Activated CD4-positive, alpha-beta memory T cell treated with anti-CD3 and anti-CD28 coated beads, Interleukin-2, amount 10 ng/mL, durations not matched to agents 7 days and 5 days (primary cell): ENCODE data around the gene MPO. TPM values are rescaled to one million over a fixed set of nuclear protein-coding genes. Genes with fewer than 3 reads are reported as not detected.

Experiments
- CTCF ChIA-PET: fragments of 350-600 bp; sonication (Branson Sonifier 250); formaldehyde crosslinking; loops from one replicate; lab custom pipeline; 2021; ENCODE audit warnings: antibody characterized with exemption, inconsistent platforms; lab: Charles Lee
- POLR2A ChIA-PET: fragments of 350-600 bp; sonication (Branson Sonifier 250); formaldehyde crosslinking; loops from one replicate; lab custom pipeline; 2021; ENCODE audit warnings: antibody characterized with exemption; lab: Charles Lee
- DNase-seq: peaks from one replicate; pipeline ENCODE4 v3.0.0-alpha.2; 2020
- H3K27ac Mint-ChIP-seq: one replicate; pipeline ENCODE4 v1.8.0; 2021; ENCODE audit warnings: mild to moderate bottlenecking, mixed read lengths
- H3K27me3 Mint-ChIP-seq: one replicate; pipeline ENCODE4 v1.8.0; 2021; ENCODE audit warnings: mixed read lengths
- H3K36me3 Mint-ChIP-seq: one replicate; pipeline ENCODE4 v1.8.0; 2021; ENCODE audit warnings: low read depth, mixed read lengths
- H3K4me1 Mint-ChIP-seq: one replicate; pipeline ENCODE4 v1.8.0; 2021; ENCODE audit warnings: mixed read lengths
- H3K4me3 Mint-ChIP-seq: one replicate; pipeline ENCODE4 v1.8.0; 2021; ENCODE audit warnings: mild to moderate bottlenecking, mixed read lengths
- H3K9me3 Mint-ChIP-seq: one replicate; pipeline ENCODE4 v1.8.0; 2021; ENCODE audit warnings: mixed read lengths
- total RNA-seq, 2 experiments: library from RNA; stranded (reverse); gene quantifications; one replicate each; pipeline ENCODE4 v1.2.3, GENCODE V29; 2021

Gene MPO
- total RNA-seq, 2 experiments from 2014 or later = 0.08 to 0.38 TPM

DNA sequence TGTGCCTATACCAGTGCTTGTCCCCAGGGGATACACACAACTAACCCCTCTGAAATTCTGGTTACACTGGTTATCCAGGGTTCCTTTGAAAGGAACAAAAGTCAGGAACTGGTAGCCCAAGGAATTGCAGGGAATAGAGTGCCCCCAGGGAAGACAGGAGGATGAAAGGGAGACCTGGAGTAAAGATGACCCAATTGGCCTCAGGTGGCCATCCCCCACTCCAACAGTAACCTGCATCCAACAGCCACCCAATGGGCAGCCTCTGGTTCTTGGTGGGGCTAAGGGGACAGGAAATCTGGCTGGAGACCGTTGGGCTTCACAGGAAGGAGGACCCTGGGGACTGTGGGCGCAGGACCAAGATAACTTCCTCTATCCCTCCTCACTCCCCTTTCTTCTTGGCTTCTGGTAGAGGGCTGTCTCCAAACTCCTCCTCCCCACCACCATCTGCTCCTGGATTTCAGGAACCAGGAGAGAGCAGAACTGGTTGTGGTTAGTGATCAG lies 826 bp upstream of the MPO start:
- Mint-ChIP-seq H3K4me1 (peaks cover 5% of the 10 kb centered on the region), H3K36me3 (no peaks in the 10 kb centered on the region), H3K27ac (no peak overlapping the region), H3K27me3 (peaks cover 22% of the 10 kb centered on the region), H3K4me3 (no peak overlapping the region), H3K9me3 (no peaks in the 10 kb centered on the region)
- CTCF ChIA-PET = interaction anchor here (0.7 to 1.1 kb wide), 4 partner anchors 17 to 136 kb away, joined by 3 to 5 read pairs (median 4); partner anchors contain the start of gene RNF43
- no peak for DNase-seq
- POLR2A ChIA-PET = interaction anchor here (1.2 kb wide), 1 partner anchor 350 kb away, joined by 3 read pairs; no protein-coding TSS in a partner anchor

DNA sequence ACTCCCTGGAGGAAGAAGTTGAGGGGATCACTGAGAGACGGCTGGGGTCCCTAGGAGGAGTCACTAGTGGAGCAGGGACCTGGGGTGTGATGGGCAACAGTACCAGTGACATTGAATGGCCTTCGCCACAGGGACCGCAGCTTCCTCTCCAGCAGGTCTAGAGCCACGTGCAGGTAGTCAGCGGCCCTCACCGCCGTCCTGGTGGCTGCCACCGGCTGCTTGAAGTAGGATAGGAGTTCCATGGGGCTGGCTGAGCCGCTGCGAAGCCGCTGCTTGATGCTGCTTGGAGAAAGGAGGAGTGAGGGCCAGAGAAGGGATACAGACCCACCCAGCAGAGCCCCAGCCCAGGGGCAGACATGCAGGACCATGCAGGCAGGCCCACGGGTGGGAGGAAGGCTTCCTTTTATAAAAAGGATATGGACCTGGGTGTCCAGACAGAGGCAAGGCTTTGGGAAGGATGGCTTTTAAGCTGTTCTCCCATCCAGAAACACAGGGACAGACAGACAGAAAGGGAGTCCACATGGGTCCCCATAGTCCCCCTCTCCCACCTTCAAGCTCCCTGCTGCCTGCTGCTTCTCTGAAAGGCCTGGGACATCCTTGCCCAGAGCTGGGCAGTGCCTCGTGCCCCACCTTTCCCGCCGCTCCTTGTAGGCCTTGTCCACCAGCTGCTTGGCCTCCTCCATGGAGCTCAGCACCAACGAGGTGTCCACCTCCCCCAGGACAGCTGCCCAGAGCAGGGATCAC lies 827 bp downstream of the MPO start:
- no peaks in the 10 kb centered on the region for H3K36me3 Mint-ChIP-seq
- ChIA-PET POLR2A (interaction anchor here (1.2 kb wide), 1 partner anchor 43 kb away, joined by 3 read pairs; no protein-coding TSS in a partner anchor), CTCF (no interaction called here)
- DNase-seq = no peak
- H3K27me3 Mint-ChIP-seq = peaks cover 21% of the 10 kb centered on the region
- H3K27ac Mint-ChIP-seq = no peak overlapping the region
- H3K4me3 Mint-ChIP-seq = no peak overlapping the region
- H3K9me3 Mint-ChIP-seq = no peaks in the 10 kb centered on the region
- H3K4me1 Mint-ChIP-seq = peaks cover 4% of the 10 kb centered on the region

DNA sequence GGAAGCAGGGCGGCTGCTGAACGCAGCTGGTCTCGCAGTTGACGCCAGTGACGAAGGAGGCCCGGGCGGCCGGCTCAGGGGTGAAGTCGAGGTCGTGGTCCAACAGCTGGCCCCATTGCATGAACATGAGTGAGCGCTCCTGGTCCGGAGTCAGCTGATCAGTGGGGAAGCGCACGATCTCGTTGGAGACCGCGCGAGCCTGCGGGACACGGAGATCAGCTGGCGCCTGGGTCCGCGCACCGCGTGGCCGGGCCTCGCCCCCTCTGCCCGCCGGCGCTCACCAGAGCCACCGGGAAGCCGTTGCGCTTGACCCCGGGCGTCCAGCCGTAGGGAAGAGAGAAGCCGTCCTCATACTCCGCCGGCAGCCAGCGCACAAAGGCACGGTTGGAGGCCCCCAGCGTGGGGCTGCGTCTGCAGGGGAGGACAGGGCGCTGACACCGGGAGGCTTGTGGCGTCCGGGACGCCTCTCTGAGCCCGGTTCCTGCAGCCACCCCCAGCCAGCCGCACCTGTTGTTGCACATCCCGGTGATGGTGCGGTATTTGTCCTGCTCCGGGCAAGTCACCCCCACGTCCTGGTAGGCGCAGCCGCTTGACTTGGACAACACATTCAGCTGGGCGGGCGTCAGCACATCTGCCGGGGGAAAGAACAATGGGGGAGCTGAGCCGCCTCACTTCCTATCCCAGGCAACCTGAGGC lies 1.6 kb downstream of the MPO start:
- ChIA-PET POLR2A (no interaction called here), CTCF (no interaction called here)
- peaks cover 4% of the 10 kb centered on the region for H3K4me1 Mint-ChIP-seq
- DNase-seq = no peak
- no peaks in the 10 kb centered on the region for H3K9me3 Mint-ChIP-seq
- H3K36me3 Mint-ChIP-seq = no peaks in the 10 kb centered on the region
- H3K27ac Mint-ChIP-seq = no peak overlapping the region
- H3K27me3 Mint-ChIP-seq = peaks cover 22% of the 10 kb centered on the region
- no peak overlapping the region for H3K4me3 Mint-ChIP-seq

DNA sequence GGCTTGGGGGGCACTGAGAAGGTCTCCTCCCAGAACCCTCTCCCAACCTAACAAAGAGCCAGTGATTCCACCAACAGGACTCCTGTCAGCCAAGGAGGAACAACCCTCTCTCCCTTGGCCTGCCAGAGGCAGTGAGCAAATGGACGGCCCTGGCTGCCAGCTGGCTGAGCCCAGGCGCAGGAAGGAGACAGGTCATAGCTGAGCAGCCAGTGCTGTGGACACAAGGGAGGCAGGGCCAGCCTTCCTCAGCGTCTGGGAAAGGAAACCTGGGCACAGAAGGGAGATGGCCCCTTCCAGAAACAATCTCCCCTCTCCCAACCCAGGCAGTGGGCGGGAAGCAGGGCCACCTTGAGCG lies 2.1 kb downstream of the MPO start:
- Mint-ChIP-seq H3K27me3 (peaks cover 22% of the 10 kb centered on the region), H3K36me3 (no peaks in the 10 kb centered on the region), H3K4me3 (no peak overlapping the region), H3K4me1 (peaks cover 7% of the 10 kb centered on the region), H3K27ac (no peak overlapping the region), H3K9me3 (no peaks in the 10 kb centered on the region)
- DNase-seq = no peak
- ChIA-PET CTCF (no interaction called here), POLR2A (no interaction called here)

DNA sequence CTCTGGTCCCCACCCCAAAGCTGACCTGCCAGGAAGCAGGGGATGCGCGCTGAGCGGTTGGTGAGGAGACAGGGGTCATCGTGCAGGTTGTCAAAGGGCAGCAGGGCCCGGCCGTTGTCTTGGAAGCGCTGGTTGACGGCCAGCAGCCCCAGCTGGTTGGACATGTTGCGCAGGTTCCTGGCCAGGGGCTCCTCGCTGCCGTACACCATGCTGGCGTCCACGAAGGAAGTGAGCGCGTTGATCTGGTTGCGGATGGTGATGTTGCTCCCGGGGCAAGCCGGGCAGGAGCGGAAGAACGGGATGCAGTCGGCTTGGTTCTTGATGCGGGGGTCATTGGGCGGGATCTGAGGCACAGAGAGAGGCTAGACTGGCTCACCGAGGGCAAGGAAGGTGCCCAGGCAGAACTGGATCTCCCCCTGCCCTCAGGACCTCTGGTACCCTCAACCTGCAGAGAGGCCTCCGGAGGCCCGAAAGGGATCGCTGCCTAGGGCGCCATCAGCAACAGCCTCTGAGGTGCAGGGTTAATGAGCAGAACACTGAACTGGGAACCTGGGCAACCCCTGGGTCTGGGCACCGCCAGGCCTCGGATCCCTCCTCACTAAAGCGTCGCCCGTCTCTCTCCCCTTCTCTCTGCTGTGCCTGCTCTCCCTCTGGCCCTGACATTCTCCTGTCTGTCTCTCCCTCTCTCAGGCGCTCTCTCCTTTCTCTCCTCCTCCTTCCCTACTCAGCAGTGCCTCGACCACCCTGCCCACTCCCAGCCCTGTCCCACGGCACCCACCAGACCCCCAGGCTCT lies 2.7 kb downstream of the MPO start:
- Mint-ChIP-seq H3K4me1 (peaks cover 13% of the 10 kb centered on the region), H3K4me3 (no peak overlapping the region), H3K27me3 (peaks cover 18% of the 10 kb centered on the region), H3K9me3 (no peaks in the 10 kb centered on the region), H3K36me3 (no peaks in the 10 kb centered on the region), H3K27ac (no peak overlapping the region)
- ChIA-PET CTCF (interaction anchor here (0.9 to 1.0 kb wide), 2 partner anchors 40 to 158 kb away, joined by 4 to 5 read pairs; no protein-coding TSS in a partner anchor), POLR2A (no interaction called here)
- no peak for DNase-seq

DNA sequence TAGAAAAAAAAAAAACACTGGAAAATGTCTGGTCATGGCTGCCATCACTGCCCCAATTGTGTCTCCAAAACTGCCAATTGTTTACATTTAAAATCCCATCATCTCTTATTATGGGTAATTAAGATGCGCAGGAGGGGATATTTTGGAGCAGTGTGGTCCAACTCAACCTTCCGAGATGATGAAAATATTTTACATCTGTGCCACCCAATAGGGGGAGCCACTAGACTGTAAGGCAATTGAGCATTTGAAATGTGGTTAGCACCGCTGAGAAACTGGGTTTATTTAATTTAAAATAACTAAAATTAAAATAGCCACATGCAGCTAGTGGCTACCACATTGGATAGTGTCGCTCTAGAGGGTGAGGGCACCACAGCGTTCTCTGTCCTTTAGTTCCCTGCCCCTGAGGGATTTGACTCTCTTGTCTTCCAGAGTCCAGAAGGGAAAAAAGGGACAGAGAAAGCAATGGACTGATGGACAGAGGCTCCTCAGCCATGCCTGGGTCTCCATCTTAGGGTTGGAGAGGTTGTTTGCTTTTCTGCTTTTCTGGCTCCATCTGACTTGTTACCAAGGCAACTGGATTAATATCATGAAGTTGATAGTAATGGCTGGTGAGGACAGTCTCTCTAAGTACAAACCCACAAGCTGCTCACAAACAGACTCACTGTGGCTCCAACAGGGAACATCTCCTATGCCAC lies 3.5 kb downstream of the MPO start:
- no peaks in the 10 kb centered on the region for H3K9me3 Mint-ChIP-seq
- no peak for DNase-seq
- no peak overlapping the region for H3K27ac Mint-ChIP-seq
- CTCF ChIA-PET = interaction anchor here (0.9 to 1.0 kb wide), 2 partner anchors 40 to 158 kb away, joined by 4 to 5 read pairs; no protein-coding TSS in a partner anchor
- peaks cover 16% of the 10 kb centered on the region for H3K4me1 Mint-ChIP-seq
- peaks cover 18% of the 10 kb centered on the region for H3K27me3 Mint-ChIP-seq
- no peak overlapping the region for H3K4me3 Mint-ChIP-seq
- no peaks in the 10 kb centered on the region for H3K36me3 Mint-ChIP-seq
- POLR2A ChIA-PET = no interaction called here

DNA sequence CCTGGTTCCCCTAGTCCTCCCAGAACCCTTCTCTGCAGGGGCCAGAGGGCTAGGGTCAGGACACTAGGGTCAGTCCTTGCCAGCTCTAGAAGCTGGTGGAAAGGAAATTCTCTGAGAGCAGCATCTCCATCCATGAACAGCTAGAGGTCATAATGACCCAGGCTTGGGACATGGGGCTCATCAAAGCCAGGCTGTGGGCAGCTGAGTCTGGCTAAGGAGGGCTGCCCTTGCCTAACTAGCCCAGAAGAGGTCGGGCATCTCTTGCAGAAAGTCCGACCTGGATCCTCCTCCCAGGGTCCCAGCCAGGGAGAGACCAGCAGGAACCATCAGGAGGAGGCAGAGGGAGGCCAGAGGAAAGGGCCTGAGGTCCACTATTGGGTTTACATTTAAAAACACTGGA lies 4.3 kb downstream of the MPO start:
- CTCF ChIA-PET = no interaction called here
- DNase-seq = no peak
- no peak overlapping the region for H3K27ac Mint-ChIP-seq
- H3K36me3 Mint-ChIP-seq = no peaks in the 10 kb centered on the region
- POLR2A ChIA-PET = no interaction called here
- H3K9me3 Mint-ChIP-seq = no peaks in the 10 kb centered on the region
- peaks cover 16% of the 10 kb centered on the region for H3K4me1 Mint-ChIP-seq
- peaks cover 18% of the 10 kb centered on the region for H3K27me3 Mint-ChIP-seq
- no peak overlapping the region for H3K4me3 Mint-ChIP-seq

DNA sequence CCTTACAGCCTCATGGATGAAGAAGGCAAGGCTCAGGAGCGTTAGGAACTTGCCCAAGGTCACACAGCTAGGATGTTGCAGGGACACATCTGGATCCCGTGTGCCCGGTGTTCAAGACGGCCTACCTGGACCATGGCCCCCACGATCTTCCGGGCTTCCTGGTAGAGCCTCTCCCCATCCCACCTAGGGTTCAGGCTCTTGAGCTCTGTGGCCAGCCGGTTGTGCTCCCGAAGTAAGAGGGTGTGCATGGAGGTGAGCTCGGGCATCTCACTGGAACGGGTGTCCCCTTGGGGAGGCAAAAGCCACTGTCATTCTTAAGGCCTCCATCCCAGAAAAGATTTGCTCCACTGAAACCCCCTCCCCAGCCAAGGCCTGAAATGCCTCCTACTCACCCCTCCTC lies 5.3 kb downstream of the MPO start:
- Mint-ChIP-seq H3K4me1 (peaks cover 16% of the 10 kb centered on the region), H3K36me3 (no peaks in the 10 kb centered on the region), H3K4me3 (no peak overlapping the region), H3K9me3 (no peaks in the 10 kb centered on the region), H3K27me3 (peaks cover 13% of the 10 kb centered on the region), H3K27ac (no peak overlapping the region)
- CTCF ChIA-PET = interaction anchor here (1.0 to 1.4 kb wide), 2 partner anchors 37 to 142 kb away, joined by 3 read pairs; partner anchors contain the start of gene RNF43
- DNase-seq = no peak
- POLR2A ChIA-PET = interaction anchor here (1.5 kb wide), 1 partner anchor 239 kb away, joined by 3 read pairs; the partner anchor contains the start of gene MTMR4

DNA sequence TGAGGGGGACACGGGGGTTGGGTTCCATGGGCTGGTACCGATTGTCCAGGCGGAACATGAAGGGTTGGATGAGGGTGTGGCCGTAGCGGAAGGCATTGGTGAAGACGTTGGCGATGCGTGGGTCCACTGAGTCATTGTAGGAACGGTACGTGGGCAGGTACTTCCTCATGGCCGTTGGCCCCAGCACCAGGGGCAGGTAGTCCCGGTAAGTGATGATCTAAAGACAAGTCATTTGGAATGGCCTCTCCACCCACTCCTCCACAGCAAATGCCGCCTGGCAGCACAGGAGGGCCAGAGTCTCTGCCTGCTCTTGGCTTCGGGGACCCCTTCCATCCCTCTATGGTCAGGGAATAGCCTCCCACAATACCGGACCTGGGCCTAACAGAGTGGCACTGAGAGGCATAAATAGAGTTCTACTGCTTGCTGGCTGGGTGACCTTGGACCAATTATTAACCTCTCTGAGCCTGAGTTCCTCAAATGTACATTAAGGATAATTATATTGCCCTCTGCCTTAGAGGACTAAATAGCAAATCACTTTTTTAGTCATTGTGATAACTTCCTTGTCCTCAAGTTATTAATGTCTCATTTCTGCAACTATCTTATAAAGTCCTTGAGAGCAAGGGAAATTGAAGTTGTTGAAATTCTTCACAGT lies 7.2 kb downstream of the MPO start:
- peaks cover 12% of the 10 kb centered on the region for H3K4me1 Mint-ChIP-seq
- no peak for DNase-seq
- ChIA-PET POLR2A (no interaction called here), CTCF (no interaction called here)
- no peak overlapping the region for H3K4me3 Mint-ChIP-seq
- no peaks in the 10 kb centered on the region for H3K9me3 Mint-ChIP-seq
- H3K27ac Mint-ChIP-seq = no peak overlapping the region
- no peaks in the 10 kb centered on the region for H3K36me3 Mint-ChIP-seq
- peaks cover 8% of the 10 kb centered on the region for H3K27me3 Mint-ChIP-seq

DNA sequence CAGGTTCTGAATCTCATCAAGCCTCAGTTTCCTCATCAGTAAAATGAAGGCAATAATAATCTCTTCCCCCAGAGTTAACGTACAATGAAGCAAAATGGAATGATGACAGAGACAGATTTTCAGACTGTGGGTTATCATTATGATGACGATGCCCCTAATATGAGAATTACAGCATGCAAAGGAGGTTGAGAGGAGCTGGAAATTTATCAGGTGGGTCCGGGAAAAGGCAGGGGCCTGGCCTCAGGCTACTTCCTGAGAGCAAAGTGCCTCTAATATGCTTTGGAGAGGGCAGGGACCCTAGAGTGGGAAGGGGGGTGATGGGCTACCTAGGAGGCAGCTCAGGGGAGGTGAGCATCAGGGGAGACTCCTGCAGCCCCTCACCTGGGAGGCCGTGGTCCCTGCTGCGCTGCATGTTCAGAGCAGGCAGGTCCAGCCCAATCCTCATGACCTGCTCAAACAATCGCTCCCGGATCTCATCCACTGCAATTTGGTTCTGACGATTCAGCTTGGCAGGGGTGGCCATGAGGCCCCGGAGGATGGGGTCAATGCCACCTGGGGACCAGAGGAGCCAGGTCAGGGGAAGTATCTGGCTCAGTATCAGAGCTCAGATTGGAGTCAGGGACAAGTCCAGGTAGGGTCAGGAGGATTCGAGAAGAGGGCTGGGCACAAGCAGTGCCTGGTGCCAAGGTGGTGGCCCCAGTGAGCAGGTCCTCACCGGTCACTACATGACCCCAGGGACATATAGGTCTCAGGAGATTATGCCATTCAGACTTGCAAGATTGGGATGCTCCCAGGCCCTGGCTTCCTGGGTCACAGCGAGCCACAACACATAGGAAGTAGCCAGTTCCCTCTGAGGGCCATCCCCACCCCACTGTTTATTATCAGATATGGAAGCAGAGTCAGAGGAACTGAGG lies 8.1 kb downstream of the MPO start:
- ChIA-PET POLR2A (no interaction called here), CTCF (no interaction called here)
- no peaks in the 10 kb centered on the region for H3K9me3 Mint-ChIP-seq
- H3K27me3 Mint-ChIP-seq = peaks cover 2% of the 10 kb centered on the region
- no peak overlapping the region for H3K4me3 Mint-ChIP-seq
- H3K27ac Mint-ChIP-seq = no peak overlapping the region
- no peak for DNase-seq
- H3K36me3 Mint-ChIP-seq = no peaks in the 10 kb centered on the region
- H3K4me1 Mint-ChIP-seq = peaks cover 12% of the 10 kb centered on the region

DNA sequence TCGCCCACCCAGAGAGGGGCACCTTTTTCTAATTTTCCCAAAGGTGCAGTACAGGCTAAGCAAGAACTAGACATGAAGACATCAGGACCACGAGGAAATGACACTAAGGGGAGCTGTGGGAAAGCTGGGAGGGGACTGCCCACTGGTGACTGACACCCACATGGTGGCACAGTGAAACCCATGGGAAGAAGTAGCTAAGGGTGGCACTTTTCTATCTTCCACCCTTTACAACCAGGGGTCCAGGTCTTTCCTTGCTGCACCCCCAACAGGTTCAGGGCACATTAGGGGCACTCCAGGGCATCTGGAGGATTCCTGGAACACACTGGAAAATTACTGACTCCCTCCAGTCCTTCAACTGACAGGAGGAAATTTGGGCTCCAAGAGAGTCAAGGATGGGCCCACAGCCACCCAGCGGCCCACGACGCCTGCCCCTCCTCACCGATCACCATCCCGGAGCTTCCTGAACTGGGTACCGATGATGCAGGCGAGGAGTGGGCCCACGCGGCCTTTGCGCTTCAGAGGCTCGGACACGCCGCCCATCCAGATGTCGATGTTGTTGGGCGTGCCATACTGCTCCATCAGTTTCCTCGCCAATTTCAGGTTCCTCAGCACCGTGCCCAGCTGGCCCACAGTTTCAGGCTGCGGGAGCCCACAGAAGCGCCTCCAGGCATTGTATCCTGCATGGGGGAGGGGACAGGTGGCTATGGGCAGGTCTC lies 9.4 kb downstream of the MPO start:
- Mint-ChIP-seq H3K27me3 (peaks cover 2% of the 10 kb centered on the region), H3K36me3 (no peaks in the 10 kb centered on the region), H3K4me3 (no peak overlapping the region), H3K9me3 (no peaks in the 10 kb centered on the region), H3K27ac (no peak overlapping the region), H3K4me1 (peaks cover 12% of the 10 kb centered on the region)
- CTCF ChIA-PET = no interaction called here
- POLR2A ChIA-PET = no interaction called here
- DNase-seq = no peak
